AG09319 (cell line): ENCODE data around the gene PLA2G15.

Experiments used
- DNase-seq: peaks from one replicate; pipeline ENCODE4 v3.0.0-alpha.2; 2010; ENCODE audit warnings: low read depth; ENCODE audit errors: extremely low read depth
- CTCF ChIP-seq: IDR thresholded peaks from 2 replicates; pipeline ENCODE4 v1.5.1; 2011; ENCODE audit warnings: low read depth, mild to moderate bottlenecking, inconsistent platforms, low read length, moderate library complexity

The PLA2G15 gene

GRCh38 chr16:68233835-68234187, 11.4 kb upstream of the PLA2G15 start:
- no peak for DNase-seq
- TF ChIP-seq CTCF, result no peak

GRCh38 chr16:68234188-68235107, 10.7 kb upstream of the PLA2G15 start:
- DNase-seq, result no peak
- no peak for TF ChIP-seq CTCF

- DNase-seq, result no peak
- TF ChIP-seq CTCF, result no peak
These were observed 9.9 kb upstream of the PLA2G15 start for GRCh38 chr16:68235108-68235886.

GRCh38 chr16:68235887-68236136, 9.4 kb upstream of the PLA2G15 start, which contains the start of gene ESRP2:
TSS of gene ESRP2 (minus strand) at chr16:68236127. CDS start at chr16:68236045, 82 bp downstream.
- no peak for TF ChIP-seq CTCF
- DNase-seq, result no peak

- no peak for DNase-seq
- no peak for TF ChIP-seq CTCF
These were observed 8.9 kb upstream of the PLA2G15 start for GRCh38 chr16:68236137-68236825.

GRCh38 chr16:68236826-68237242, 8.3 kb upstream of the PLA2G15 start:
- no peak for DNase-seq
- no peak for TF ChIP-seq CTCF
